Measurements from ENCODE around the gene TCOF1. TPM values are rescaled to one million over a fixed set of nuclear protein-coding genes. Genes with fewer than 3 reads are reported as not detected.

TCOF1 gene
- total RNA-seq, 4 donors from 2014 or later, result 32.1 to 64.8 (median 38.7) TPM

GRCh38 chr5:150323819-150324218 lies 33.7 kb upstream of the TCOF1 start:
- TF ChIP-seq, protein P1, sequence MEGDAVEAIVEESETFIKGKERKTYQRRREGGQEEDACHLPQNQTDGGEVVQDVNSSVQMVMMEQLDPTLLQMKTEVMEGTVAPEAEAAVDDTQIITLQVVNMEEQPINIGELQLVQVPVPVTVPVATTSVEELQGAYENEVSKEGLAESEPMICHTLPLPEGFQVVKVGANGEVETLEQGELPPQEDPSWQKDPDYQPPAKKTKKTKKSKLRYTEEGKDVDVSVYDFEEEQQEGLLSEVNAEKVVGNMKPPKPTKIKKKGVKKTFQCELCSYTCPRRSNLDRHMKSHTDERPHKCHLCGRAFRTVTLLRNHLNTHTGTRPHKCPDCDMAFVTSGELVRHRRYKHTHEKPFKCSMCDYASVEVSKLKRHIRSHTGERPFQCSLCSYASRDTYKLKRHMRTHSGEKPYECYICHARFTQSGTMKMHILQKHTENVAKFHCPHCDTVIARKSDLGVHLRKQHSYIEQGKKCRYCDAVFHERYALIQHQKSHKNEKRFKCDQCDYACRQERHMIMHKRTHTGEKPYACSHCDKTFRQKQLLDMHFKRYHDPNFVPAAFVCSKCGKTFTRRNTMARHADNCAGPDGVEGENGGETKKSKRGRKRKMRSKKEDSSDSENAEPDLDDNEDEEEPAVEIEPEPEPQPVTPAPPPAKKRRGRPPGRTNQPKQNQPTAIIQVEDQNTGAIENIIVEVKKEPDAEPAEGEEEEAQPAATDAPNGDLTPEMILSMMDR (IDR thresholded peaks at IDR 0.05), result no peak
- TF ChIP-seq EP300 (IDR thresholded peaks at IDR 0.05) (no peak), POLR2A (IDR thresholded peaks at IDR 0.05) (no peak)
- WGBS, 2 donors, result 87 to 88% methylated on average over 8 of the region's 8 CpGs

GRCh38 chr5:150325426-150325825 lies 32.1 kb upstream of the TCOF1 start:
- 77 to 85% methylated on average over 4 of the region's 4 CpGs for WGBS, 2 donors
- TF ChIP-seq POLR2A (IDR thresholded peaks at IDR 0.05) (no peak), EP300 (IDR thresholded peaks at IDR 0.05) (no peak)
- TF ChIP-seq, protein P1 (IDR thresholded peaks at IDR 0.05), result no peak
- no peaks in the 10 kb centered on the region for H3K27me3 ChIP-seq
- peaks cover 0 to 4% (median 0%) of the 10 kb centered on the region in 4 donors for H3K4me1 ChIP-seq
- H3K4me3 ChIP-seq, result no peak overlapping the region
- H3K27ac ChIP-seq, result no peak overlapping the region
- no peaks in the 10 kb centered on the region for H3K36me3 ChIP-seq
- no peak for DNase-seq (ENCODE audit: low spot score in 2 of 2)
- no peaks in the 10 kb centered on the region for H3K9me3 ChIP-seq

More at GRCh38 chr5:150323819-150324218, 33.7 kb upstream of the TCOF1 start:
- Histone ChIP-seq H3K27me3 (no peaks in the 10 kb centered on the region), H3K4me1 (peaks cover 0 to 20% (median 0%) of the 10 kb centered on the region in 4 donors), H3K9me3 (no peaks in the 10 kb centered on the region), H3K36me3 (no peaks in the 10 kb centered on the region), H3K4me3 (no peak overlapping the region), H3K27ac (no peak overlapping the region)
- DNase-seq (ENCODE audit: low spot score in 2 of 2), result no peak

DNA sequence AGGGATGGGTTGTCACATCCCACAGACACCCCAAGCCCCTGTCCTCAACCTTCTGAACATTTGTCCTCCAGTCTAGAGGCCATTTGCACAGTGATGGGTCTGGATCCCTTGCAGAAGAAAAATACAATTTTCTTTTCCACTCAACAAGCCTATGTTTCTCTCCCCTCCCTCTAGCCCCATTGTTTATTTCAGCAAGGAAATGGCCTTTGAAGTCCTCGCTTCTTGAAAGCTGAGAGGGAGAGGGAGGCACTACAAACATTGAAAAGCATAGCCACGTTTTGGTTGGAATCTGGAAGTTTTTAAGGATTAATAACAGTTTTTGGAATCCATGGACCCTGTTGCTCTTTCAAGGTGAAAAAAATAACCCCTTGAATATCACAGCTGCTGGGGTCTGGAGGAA lies 30.8 kb upstream of the TCOF1 start:
- DNase-seq (ENCODE audit: low spot score in 2 of 2), result no peak

GRCh38 chr5:150327139-150327538 lies 30.4 kb upstream of the TCOF1 start:
- DNase-seq (ENCODE audit: low spot score in 2 of 2), result no peak
- no peaks in the 10 kb centered on the region for H3K4me1 ChIP-seq
- no peak overlapping the region for H3K4me3 ChIP-seq
- WGBS, 2 donors, result 63 to 69% methylated on average over 3 of the region's 3 CpGs
- no peaks in the 10 kb centered on the region for H3K9me3 ChIP-seq
- H3K27ac ChIP-seq, result no peak overlapping the region
- H3K27me3 ChIP-seq, result no peaks in the 10 kb centered on the region
- TF ChIP-seq POLR2A (IDR thresholded peaks at IDR 0.05) (no peak), EP300 (IDR thresholded peaks at IDR 0.05) (no peak)
- TF ChIP-seq, protein P1 (IDR thresholded peaks at IDR 0.05), result no peak
- H3K36me3 ChIP-seq, result no peaks in the 10 kb centered on the region

More for the DNA sequence above, 30.8 kb upstream of the TCOF1 start:
- no peaks in the 10 kb centered on the region for H3K27me3 ChIP-seq
- no peak overlapping the region for H3K27ac ChIP-seq
- no peaks in the 10 kb centered on the region for H3K9me3 ChIP-seq
- WGBS, 2 donors, result 20 to 32% methylated on average over 2 of the region's 2 CpGs
- H3K36me3 ChIP-seq, result no peaks in the 10 kb centered on the region
- TF ChIP-seq POLR2A (IDR thresholded peaks at IDR 0.05), result no peak
- TF ChIP-seq EP300 (IDR thresholded peaks at IDR 0.05), result no peak
- TF ChIP-seq, protein P1 (IDR thresholded peaks at IDR 0.05), result no peak
- H3K4me1 ChIP-seq, result no peaks in the 10 kb centered on the region
- H3K4me3 ChIP-seq, result no peak overlapping the region

DNA sequence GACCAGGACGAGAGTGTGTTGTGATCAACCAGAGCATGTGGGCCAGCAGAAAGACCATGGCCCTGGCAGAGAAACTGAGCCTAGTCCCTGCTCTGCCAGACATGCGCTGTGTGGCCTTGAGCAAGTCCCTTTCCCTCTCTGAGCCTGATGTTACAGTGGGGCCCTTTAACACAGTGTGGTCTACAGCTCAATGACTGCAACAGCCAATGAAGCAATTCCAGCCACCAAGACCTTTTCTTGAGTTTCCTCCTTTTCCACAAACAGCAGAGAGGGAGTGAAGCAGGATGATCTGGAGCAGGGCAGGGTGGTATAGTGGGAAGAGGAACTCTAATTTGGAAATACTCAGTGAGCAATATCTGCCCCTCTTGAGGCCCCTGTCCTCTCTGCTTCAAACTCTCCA lies 29.0 kb upstream of the TCOF1 start:
- no peaks in the 10 kb centered on the region for H3K4me1 ChIP-seq
- H3K36me3 ChIP-seq, result no peaks in the 10 kb centered on the region
- TF ChIP-seq EP300 (IDR thresholded peaks at IDR 0.05) (no peak), POLR2A (IDR thresholded peaks at IDR 0.05) (no peak)
- TF ChIP-seq, protein P1 (IDR thresholded peaks at IDR 0.05), result no peak
- no peak overlapping the region for H3K27ac ChIP-seq
- H3K4me3 ChIP-seq, result no peak overlapping the region
- no peaks in the 10 kb centered on the region for H3K27me3 ChIP-seq
- whole genome bisulfite sequencing, 2 donors, result 97 to 100% methylated on average over 2 of the region's 2 CpGs
- no peaks in the 10 kb centered on the region for H3K9me3 ChIP-seq
- no peak for DNase-seq (ENCODE audit: low spot score in 2 of 2)

Data from tibial nerve (tissue), 4 donors.